Measurements from ENCODE around the gene PIAS4. TPM values are rescaled to one million over a fixed set of nuclear protein-coding genes. Genes with fewer than 3 reads are reported as not detected.

The PIAS4 gene
- total and polyA plus RNA-seq, 5 experiments from 2014 or later: 3.2 to 34.9 (median 4.9) TPM

DNA sequence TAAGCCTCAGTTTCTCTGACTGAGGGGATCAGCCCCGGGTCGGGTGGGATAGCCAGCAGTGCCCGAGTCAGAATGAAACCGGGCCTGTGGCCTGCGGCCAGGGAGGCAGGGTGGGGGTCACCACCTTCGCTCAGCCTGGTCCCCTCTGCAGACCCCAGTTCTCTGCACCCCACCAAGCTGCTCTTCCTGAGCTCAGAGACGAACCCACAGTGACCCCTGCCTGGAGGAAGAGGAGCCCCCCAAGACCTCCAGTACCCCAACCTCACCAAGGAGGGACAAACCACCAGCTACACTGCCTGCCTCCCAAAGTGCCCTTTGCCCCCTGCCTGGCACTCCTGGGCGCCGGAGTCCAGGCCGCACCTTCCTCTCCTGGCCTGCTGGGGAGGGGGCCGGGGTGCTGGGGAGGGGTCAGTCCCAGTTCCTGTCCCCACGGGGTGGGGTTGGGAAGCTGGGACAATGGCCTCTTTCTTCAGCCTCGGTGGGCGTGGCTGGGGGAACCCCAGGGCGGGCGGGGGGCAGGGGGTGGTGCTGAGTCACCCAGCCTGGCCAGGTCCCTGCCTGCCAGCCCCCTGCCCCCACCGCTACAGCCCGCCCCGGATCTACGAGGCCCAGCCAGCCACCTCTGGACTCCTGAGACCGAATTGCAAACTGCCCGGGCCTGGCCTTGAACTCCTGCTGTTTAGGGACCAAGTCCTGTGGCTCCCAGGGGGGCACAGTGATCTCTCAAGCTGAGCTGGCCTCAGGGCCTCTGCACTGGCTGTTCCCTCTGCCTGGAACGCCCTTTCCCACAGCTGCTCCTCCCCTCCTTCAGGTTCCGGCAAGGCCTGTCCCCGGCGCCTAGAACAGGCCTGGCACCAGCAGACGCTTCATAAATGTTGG, 44.8 kb downstream of the PIAS4 start:
- no peak for ATAC-seq
- POLR2A ChIA-PET: interaction anchor here (0.5 to 1.2 kb wide), 2 partner anchors 10 to 64 kb away, joined by 3 to 4 read pairs; no protein-coding TSS in a partner anchor
- H3K27ac Mint-ChIP-seq: peak overlapping the region in 7 of 10 donors; percentile 43 to 91 (median 79)
- H3K9me3 Mint-ChIP-seq: no peaks in the 10 kb centered on the region
- H3K4me1 Mint-ChIP-seq: peaks cover 27 to 48% (median 41%) of the 10 kb centered on the region in 4 donors
- no peak for DNase-seq
- H3K4me3 Mint-ChIP-seq: peak overlapping the region in 6 of 10 donors; percentile 22 to 60 (median 42)
- H3K27me3 Mint-ChIP-seq: no peaks in the 10 kb centered on the region
- H3K36me3 Mint-ChIP-seq: peaks cover 6 to 78% (median 19%) of the 10 kb centered on the region in 3 donors

DNA sequence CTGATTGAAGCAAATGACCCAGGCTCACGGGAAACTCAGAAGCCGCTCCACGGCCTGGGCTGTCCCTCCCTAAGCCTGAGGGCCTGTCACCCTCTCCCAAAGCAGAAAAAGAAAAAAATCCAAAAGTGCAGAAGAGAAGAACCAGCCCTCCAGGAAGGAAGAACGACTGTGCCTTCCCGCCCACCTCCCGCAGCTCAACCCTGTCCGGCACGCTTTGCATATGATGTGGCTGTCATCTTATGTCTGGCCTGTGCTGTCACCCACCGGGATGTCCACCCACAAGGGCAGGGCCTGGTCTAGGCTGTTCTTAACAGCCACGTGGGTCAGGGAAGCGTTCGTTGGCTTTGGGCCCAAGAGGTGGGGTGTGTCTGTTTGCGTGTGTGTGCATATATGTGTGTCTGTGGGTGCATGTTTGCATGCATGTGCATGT, 45.5 kb downstream of the PIAS4 start:
- H3K27me3 Mint-ChIP-seq: no peaks in the 10 kb centered on the region
- no peak for ATAC-seq
- no peaks in the 10 kb centered on the region for H3K9me3 Mint-ChIP-seq
- peak overlapping the region in 8 of 10 donors; percentile 19 to 72 (median 42) for H3K4me3 Mint-ChIP-seq
- POLR2A ChIA-PET: interaction anchor here (1.2 kb wide), 1 partner anchor 9 kb away, joined by 4 read pairs; no protein-coding TSS in a partner anchor
- H3K4me1 Mint-ChIP-seq: peaks cover 27 to 53% (median 47%) of the 10 kb centered on the region in 4 donors
- peaks cover 6 to 77% (median 18%) of the 10 kb centered on the region in 3 donors for H3K36me3 Mint-ChIP-seq
- peak overlapping the region in 8 of 10 donors; percentile 43 to 91 (median 79) for H3K27ac Mint-ChIP-seq
- DNase-seq: no peak

DNA sequence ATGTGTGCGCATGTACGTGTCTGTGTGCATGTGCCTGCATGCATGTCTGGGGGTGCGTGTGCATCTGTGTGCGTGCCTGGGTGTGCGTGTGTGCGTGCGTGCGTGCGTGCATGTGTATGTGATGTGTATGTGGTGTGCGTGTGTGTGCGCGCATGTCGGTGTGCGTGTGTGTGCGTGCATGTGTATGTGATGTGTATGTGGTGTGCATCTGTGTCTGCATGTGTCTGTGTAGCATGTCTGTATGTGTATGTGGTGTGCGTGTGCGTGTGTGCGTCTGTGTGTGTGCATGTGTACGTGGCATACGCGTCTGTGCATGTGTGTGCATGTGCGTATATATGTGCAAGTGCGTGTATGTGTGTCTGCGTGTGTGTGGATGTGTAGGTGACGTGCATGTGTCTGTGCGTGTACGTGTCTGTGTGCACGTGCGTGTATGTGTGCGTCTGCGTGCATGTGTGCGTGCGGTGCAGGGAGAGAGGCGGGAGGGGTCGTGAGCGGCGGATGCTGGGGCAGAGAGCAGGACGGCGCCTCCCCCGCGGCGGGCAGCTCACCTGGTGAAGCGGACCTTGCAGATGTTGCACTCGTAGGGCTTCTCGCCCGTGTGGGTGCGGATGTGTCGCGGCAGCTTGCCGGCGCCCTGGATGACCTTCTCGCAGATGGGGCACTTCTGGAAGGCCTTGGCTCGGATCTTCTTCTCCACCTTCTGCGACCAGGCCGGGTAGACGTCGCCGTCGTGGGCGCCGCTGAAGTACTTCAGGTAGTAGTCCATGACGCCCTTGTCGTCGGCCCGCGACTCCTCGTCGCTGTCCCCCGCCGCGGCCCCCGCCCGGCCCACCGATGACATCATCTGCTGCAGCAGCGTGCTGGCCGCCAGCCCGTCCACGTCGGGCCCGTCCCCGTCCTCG, 46.1 kb downstream of the PIAS4 start:
- peak overlapping the region in 8 of 10 donors; percentile 63 to 91 (median 79) for H3K27ac Mint-ChIP-seq
- peaks cover 27 to 53% (median 48%) of the 10 kb centered on the region in 4 donors for H3K4me1 Mint-ChIP-seq
- peaks cover 6 to 70% (median 18%) of the 10 kb centered on the region in 3 donors for H3K36me3 Mint-ChIP-seq
- no peak for DNase-seq
- H3K27me3 Mint-ChIP-seq: no peaks in the 10 kb centered on the region
- POLR2A ChIA-PET: interaction anchor here (1.2 kb wide), 1 partner anchor 9 kb away, joined by 4 read pairs; no protein-coding TSS in a partner anchor
- no peak for ATAC-seq
- H3K4me3 Mint-ChIP-seq: peak overlapping the region in 8 of 10 donors; percentile 19 to 72 (median 48)
- no peaks in the 10 kb centered on the region for H3K9me3 Mint-ChIP-seq

DNA sequence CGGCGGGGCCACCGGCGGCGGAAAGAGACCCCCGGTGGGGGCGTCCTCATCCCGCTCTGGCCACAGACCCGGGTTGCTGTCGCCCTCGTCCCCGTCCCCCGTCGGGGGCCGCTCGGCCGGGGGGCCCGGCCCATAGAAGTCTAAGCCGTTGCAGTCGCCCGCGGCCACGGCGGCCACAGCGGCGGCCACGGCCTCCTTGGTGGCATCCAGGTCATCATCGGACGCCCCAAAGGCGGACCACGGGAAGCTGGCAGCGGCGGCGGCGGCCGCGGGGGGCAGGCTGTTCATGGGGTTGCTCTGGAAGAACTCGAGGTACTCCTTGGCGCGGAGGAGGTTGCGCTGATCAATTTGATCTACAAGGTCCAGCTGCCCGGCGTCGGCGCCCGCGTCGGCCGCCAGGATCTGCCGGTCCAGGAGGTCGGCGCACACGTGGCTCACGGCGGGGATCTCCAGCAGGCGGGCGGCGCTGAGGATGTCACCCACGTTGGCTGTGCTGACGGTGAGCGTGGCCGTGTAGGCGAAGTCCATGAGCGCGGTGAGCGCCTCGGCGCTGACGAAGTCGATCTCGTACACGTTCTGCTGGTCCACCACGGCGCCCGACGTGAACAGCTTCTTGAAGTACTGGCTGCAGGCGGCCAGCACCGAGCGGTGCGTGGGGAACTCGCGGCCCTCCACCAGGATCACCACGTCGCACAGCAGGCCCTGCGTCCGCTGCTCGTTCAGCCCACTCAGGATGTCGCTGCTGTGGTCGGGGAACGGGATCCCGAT, 47.1 kb downstream of the PIAS4 start:
- peaks cover 26 to 52% (median 47%) of the 10 kb centered on the region in 4 donors for H3K4me1 Mint-ChIP-seq
- no peaks in the 10 kb centered on the region for H3K27me3 Mint-ChIP-seq
- no peaks in the 10 kb centered on the region for H3K9me3 Mint-ChIP-seq
- ATAC-seq (no peak), DNase-seq (no peak)
- H3K4me3 Mint-ChIP-seq: no peak overlapping the region
- POLR2A ChIA-PET: no interaction called here
- no peak overlapping the region for H3K27ac Mint-ChIP-seq
- peaks cover 6 to 62% (median 18%) of the 10 kb centered on the region in 3 donors for H3K36me3 Mint-ChIP-seq

DNA sequence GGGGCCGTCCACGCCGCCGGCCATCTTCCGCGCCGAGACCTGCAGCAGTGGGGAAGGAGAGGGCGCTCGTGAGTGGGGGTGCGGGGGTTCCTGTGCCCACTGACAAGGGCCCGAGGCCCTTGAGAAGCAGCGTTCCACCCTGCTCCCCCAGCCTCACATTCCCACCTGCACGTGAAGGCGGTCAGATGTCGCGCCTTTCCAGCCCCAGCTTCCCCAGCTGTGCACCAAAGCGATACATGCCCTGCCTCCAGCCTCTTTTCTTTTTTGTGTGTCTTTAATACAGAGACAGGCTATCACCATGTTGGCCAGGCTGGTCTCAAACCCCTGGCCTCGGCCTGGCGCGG, 47.6 kb downstream of the PIAS4 start:
- H3K4me3 Mint-ChIP-seq: no peak overlapping the region
- H3K9me3 Mint-ChIP-seq: no peaks in the 10 kb centered on the region
- ATAC-seq (no peak), DNase-seq (no peak)
- peaks cover 6 to 56% (median 18%) of the 10 kb centered on the region in 3 donors for H3K36me3 Mint-ChIP-seq
- H3K4me1 Mint-ChIP-seq: peaks cover 25 to 48% (median 43%) of the 10 kb centered on the region in 4 donors
- H3K27me3 Mint-ChIP-seq: no peaks in the 10 kb centered on the region
- peak overlapping the region in 1 of 10 donors; percentile 29 for H3K27ac Mint-ChIP-seq
- POLR2A ChIA-PET: no interaction called here

DNA sequence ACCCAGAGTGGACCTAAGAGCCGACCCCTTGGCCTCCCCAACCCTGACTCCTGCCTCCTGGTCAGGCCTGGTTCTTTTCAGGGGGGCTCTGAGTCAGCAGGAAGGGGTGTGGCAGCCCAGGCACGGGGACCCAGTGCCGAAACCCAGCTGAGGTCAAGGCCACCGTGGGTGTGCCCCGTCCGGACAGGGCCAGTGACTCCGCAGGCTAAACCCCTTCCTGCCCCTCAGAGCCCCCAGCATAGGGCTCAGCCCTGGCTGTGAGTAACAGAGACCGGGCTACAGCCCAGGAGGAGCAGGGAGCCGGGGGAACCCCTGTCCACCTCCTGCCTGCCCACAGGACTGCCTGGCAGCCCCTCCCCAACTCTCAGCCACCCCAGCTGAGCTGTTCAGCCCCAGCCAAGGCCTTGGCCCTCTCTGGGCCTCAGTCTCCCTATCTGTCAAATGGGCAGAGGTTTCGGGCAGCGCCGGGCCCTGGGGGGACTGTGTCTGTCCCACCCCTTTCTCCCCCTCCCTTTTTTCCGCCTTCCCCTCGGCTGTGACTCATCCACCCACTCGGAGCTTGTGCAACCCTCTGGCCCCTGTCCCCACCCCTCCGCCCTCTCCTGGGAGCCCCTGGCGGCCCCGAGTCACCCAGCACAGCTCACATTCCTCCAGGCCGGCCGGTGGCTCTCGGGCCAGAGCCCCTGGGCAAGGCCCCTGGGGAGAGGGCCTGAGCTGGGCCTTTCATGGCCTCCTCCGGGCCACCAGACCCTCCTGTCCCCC, 50.6 kb downstream of the PIAS4 start:
- ATAC-seq (peak; percentile 8 to 13), DNase-seq (peak in 1 of 10 donors; percentile 36)
- POLR2A ChIA-PET: interaction anchor here (0.5 to 1.4 kb wide), 7 partner anchors 13 to 1616 kb away, joined by 3 to 6 read pairs (median 4); no protein-coding TSS in a partner anchor
- peak overlapping the region in 5 of 10 donors; percentile 24 to 66 (median 45) for H3K4me3 Mint-ChIP-seq
- H3K4me1 Mint-ChIP-seq: peaks cover 14 to 53% (median 42%) of the 10 kb centered on the region in 4 donors
- peaks cover 6 to 39% (median 10%) of the 10 kb centered on the region in 3 donors for H3K36me3 Mint-ChIP-seq
- no peaks in the 10 kb centered on the region for H3K9me3 Mint-ChIP-seq
- H3K27ac Mint-ChIP-seq: peak overlapping the region in 8 of 10 donors; percentile 56 to 92 (median 82)
- no peaks in the 10 kb centered on the region for H3K27me3 Mint-ChIP-seq

DNA sequence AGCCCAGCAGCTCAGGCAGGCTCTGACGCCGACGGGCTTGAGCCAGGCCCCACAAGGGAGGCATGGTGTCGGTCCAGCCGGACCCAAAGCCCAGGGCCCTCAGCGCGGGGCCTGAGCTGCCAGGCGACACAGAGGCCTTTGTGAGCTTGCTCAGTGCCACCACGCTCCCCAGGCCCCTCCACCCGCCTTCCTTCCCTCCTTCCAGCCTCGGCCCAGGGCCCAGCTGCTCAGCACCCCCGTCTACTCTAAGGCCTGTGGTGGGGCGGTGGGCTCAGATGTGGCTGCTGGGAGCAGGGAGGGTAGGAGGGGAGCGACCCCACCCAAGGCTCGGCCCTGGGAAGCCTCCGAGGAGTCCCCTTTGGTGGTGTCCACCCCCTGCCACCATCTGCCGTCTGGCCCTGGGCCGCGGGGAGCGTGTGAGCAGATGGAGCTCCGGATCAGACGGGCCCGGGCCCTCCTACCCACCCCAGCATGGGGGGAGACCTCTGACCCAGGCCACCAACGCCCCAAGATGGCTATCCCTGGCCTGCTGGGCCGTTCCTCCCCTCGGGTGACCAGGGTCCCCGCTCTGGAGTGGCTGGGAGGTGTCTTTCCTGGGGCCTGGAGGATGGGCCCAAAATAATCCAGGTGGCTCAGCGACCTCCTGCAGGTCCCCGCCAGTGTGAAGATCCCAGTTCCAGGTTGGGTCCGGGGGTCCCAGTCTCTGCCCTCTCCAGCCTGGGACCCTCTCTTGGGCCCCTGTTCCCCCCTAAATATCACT, 51.3 kb downstream of the PIAS4 start:
- Mint-ChIP-seq H3K36me3 (peaks cover 0 to 31% (median 2%) of the 10 kb centered on the region in 3 donors), H3K27ac (peak overlapping the region in 5 of 10 donors; percentile 32 to 84 (median 68)), H3K9me3 (no peaks in the 10 kb centered on the region), H3K27me3 (no peaks in the 10 kb centered on the region), H3K4me3 (peak overlapping the region in 4 of 10 donors; percentile 4 to 70 (median 52)), H3K4me1 (peaks cover 8 to 52% (median 41%) of the 10 kb centered on the region in 4 donors)
- POLR2A ChIA-PET: interaction anchor here (0.5 to 1.4 kb wide), 6 partner anchors 13 to 1615 kb away, joined by 3 to 6 read pairs (median 4); no protein-coding TSS in a partner anchor
- no peak for ATAC-seq
- no peak for DNase-seq

DNA sequence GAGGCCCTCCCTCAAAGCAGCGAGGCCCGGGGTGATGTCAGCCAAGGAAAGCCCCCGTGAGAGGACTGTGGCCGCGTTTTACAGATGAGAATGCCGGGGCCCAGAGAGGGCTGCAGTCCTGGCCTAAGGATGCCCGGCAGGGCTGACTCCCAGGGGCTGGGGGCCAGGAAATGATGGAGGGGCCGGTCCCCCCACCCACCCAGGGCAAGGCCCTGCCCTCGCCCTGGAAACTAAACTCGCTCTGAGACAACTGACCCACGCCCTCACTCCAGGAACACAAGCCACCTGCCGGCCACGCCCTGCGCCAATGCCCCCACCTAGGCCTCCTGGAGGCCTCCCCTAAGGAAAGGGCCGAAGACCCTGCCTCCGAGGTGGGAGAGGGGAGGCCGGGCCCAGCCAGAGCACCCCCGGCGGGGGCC, 51.9 kb downstream of the PIAS4 start:
- peaks cover 0 to 30% (median 2%) of the 10 kb centered on the region in 3 donors for H3K36me3 Mint-ChIP-seq
- POLR2A ChIA-PET: interaction anchor here (0.5 to 1.4 kb wide), 4 partner anchors 25 to 71 kb away, joined by 3 to 4 read pairs (median 4); no protein-coding TSS in a partner anchor
- peaks cover 8 to 55% (median 42%) of the 10 kb centered on the region in 4 donors for H3K4me1 Mint-ChIP-seq
- DNase-seq: no peak
- peak overlapping the region in 6 of 10 donors; percentile 4 to 70 (median 46) for H3K4me3 Mint-ChIP-seq
- H3K9me3 Mint-ChIP-seq: no peaks in the 10 kb centered on the region
- H3K27me3 Mint-ChIP-seq: no peaks in the 10 kb centered on the region
- ATAC-seq: no peak
- H3K27ac Mint-ChIP-seq: peak overlapping the region in 5 of 10 donors; percentile 32 to 88 (median 83)

DNA sequence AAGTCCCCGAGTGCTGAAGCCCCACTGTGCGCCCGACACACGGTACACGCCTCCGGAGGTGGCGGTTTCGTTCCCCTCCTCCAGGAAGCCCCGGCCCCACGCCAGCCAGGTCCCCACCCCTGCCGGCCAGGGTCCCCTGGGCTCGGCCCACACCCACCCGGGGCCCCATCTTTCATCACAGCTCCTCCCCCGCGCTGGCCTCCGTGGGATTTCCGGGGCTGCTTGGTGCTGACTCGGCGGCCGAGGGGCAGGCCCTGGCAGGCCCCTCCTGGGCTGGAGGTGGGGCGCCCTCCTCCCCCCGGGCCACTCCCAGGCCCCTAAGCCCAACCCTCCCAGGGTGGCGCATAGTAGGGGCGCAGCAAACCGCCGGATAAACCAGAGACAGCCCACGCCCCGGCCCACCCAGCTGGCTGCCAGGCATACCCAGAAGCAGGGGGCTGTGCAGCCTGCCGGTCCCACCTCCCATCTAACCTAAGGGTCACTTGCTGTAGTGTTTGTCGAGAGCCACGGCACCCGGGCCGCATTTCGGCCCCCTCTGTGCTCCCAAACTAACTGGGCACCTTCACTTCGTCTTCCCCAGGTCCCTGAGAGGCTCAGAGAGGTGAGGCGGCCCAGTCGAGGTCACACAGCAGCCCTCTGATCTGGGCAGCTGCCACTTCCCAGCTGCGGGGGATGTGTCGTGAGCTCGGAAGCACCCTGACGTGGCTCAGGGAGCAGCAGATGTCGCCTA, 52.5 kb downstream of the PIAS4 start:
- POLR2A ChIA-PET: interaction anchor here (0.5 to 2.0 kb wide), 7 partner anchors 9 to 73 kb away, joined by 3 to 10 read pairs (median 4); no protein-coding TSS in a partner anchor
- Mint-ChIP-seq H3K4me1 (peaks cover 8 to 55% (median 42%) of the 10 kb centered on the region in 4 donors), H3K4me3 (peak overlapping the region; percentile 24 to 81 (median 67)), H3K9me3 (no peaks in the 10 kb centered on the region), H3K36me3 (peaks cover 0 to 30% (median 2%) of the 10 kb centered on the region in 3 donors), H3K27ac (peak overlapping the region; percentile 61 to 93 (median 86)), H3K27me3 (no peaks in the 10 kb centered on the region)
- ATAC-seq (peak; percentile 28 to 46), DNase-seq (peak in 5 of 10 donors; percentile 36 to 54 (median 49))
